Activated T-cell treated with anti-CD3 and anti-CD28 coated beads, Interleukin-2, amount 50 U/mL, for 72 hours (primary cell): ENCODE measurements around the gene NUDT21. TPM values are rescaled to one million over a fixed set of nuclear protein-coding genes. Genes with fewer than 3 reads are reported as not detected.
"Not testable (repeated sequence)": the region's sequence is repeated elsewhere in the genome, so short reads cannot be mapped to it uniquely, and the experiment has no call there.

Source experiments
- ATAC-seq, 2 donors: fragments of 150-1000 bp; cut with Tn5 transposase; replicated peaks in 1 of 2; 2 replicates each; pipeline ENCODE4 v1.10.0; 2021; ENCODE audit warnings: moderate library complexity in 2 of 2, mild to moderate bottlenecking in 1 of 2
- DNase-seq, 2 donors: peaks; one replicate each; pipeline ENCODE4 v3.0.0; 2021 to 2022; ENCODE audit warnings: mixed read lengths in 1 of 2
- H3K27ac Mint-ChIP-seq: one replicate; pipeline ENCODE4 v1.8.0; 2022; ENCODE audit warnings: mild to moderate bottlenecking, moderate library complexity, mixed read lengths
- H3K27me3 Mint-ChIP-seq: one replicate; pipeline ENCODE4 v1.8.0; 2022; ENCODE audit warnings: low read depth, mixed read lengths
- H3K36me3 Mint-ChIP-seq, 2 donors: one replicate each; pipeline ENCODE4 v1.8.0; 2022; ENCODE audit warnings: mixed read lengths in 2 of 2, mild to moderate bottlenecking in 1 of 2; ENCODE audit not compliant: insufficient read depth in 2 of 2
- H3K4me1 Mint-ChIP-seq: one replicate; pipeline ENCODE4 v1.8.0; 2022; ENCODE audit warnings: low read depth, mixed read lengths
- H3K4me3 Mint-ChIP-seq, 2 donors: one replicate each; pipeline ENCODE4 v1.8.0; 2022; ENCODE audit warnings: mild to moderate bottlenecking in 2 of 2, mixed read lengths in 2 of 2, moderate library complexity in 2 of 2
- H3K9me3 Mint-ChIP-seq, 2 donors: one replicate each; pipeline ENCODE4 v1.8.0; 2022; ENCODE audit warnings: mixed read lengths in 2 of 2
- total RNA-seq, 2 donors: library from RNA; stranded (reverse); gene quantifications; one replicate each; pipeline ENCODE4 v1.2.3, GENCODE V29; 2022

Gene NUDT21
- total RNA-seq: 100 to 1,000 TPM; 304 to 350 TPM

- no peaks in the 10 kb centered on the region for H3K27me3 Mint-ChIP-seq
- H3K4me3 Mint-ChIP-seq: peak within 1 kb of the TSS; percentile 92 to 93
- no peaks in the 10 kb centered on the region for H3K9me3 Mint-ChIP-seq
- H3K36me3 Mint-ChIP-seq: peaks cover 17 to 43% of the 10 kb centered on the region in 2 donors
- DNase-seq (peak; percentile 92 to 95), ATAC-seq (peak; percentile 93 to 96)
- peak within 1 kb of the TSS; percentile 100 for H3K27ac Mint-ChIP-seq
- peaks cover 57% of the 10 kb centered on the region for H3K4me1 Mint-ChIP-seq
Observed at GRCh38 chr16:56450986-56451752, at the start of gene NUDT21, which contains the start of gene OGFOD1. Gene NUDT21, minus strand, starts transcription at chr16:56451332. Its CDS starts 130 bp downstream, at chr16:56451202. Gene OGFOD1, plus strand, starts transcription at chr16:56451554. Its CDS starts 59 bp downstream, at chr16:56451613.

DNA sequence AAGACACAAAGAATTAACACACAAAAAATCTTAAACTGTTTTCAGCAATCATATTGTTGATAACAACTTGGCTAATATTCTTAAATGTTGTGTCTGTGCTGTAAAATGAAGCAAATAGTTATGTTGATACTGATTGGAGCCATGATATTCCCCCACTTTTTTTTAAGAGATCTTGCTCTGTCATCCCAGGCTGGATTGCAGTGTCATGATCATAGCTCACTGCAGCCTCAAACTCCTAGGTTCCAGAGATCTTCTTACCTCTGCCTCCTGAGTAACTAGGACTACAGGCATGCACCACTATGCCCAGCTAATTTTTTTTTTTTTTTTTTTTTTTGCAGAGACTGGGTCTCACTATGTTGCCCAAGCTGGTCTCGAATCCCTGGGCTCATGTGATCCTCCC lies 42.7 kb upstream of the NUDT21 start:
- H3K36me3 Mint-ChIP-seq: peaks cover 0 to 5% of the 10 kb centered on the region in 2 donors

DNA sequence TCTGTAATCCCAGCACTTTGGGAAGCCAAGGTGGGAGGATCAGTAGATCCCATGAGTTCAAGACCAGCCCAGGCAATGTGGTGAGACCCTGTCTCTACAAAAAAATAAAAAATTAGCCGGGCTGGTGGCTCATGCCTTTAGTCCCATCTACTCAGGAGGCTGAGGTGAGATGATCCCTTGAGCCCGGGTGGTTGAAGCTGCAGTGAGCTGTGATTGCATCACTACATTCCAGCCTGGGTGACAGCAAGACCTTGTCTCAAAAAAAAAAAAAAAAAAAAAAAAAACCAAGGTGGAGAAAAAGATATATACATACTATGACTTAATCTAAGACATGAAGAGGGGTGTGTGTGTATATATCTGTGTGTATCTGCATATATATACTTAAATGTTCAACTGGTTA lies 42.0 kb upstream of the NUDT21 start:
- no peaks in the 10 kb centered on the region for H3K9me3 Mint-ChIP-seq
- ATAC-seq (no peak), DNase-seq (no peak)
- no peak overlapping the region for H3K4me3 Mint-ChIP-seq
- peaks cover 0 to 5% of the 10 kb centered on the region in 2 donors for H3K36me3 Mint-ChIP-seq
- H3K27ac Mint-ChIP-seq: no peak overlapping the region
- no peaks in the 10 kb centered on the region for H3K4me1 Mint-ChIP-seq
- no peaks in the 10 kb centered on the region for H3K27me3 Mint-ChIP-seq

More for the DNA sequence above, 42.7 kb upstream of the NUDT21 start:
- DNase-seq: no peak
- Mint-ChIP-seq H3K27ac (no peak overlapping the region), H3K27me3 (no peaks in the 10 kb centered on the region), H3K4me1 (no peaks in the 10 kb centered on the region), H3K4me3 (no peak overlapping the region), H3K9me3 (no peaks in the 10 kb centered on the region)
- no peak for ATAC-seq

DNA sequence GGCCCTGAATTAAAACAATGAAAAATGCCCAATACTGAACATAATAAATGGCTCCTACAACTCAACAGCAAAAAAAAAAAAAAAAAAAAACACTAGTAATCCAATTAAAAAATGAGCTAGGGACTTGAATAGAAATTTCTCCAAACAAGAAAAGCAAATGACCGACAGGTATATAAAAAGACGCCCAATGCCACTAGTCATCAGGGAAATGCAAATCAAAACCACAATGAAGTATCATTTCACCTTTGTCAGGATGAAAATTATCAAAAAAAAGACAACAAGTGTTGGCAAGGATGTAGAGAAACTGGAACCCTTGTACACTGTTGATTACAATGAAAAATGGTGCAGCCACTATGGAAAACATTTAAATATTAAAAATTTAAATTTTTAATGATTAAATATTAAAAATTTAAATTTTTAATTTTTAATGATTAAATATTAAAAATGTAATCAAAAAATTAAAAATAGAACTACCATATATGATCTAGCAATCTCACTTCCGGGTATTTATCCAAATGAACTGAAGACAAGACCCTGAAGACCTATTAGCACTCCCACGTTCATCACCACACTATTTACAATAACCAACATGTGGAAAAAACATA lies 40.6 kb upstream of the NUDT21 start:
- Mint-ChIP-seq H3K4me1 (no peaks in the 10 kb centered on the region), H3K4me3 (no peak overlapping the region), H3K9me3 (no peaks in the 10 kb centered on the region), H3K27me3 (no peaks in the 10 kb centered on the region), H3K27ac (peak overlapping the region; percentile 86), H3K36me3 (peaks cover 0 to 4% of the 10 kb centered on the region in 2 donors)
- DNase-seq: no peak
- ATAC-seq: no peak

- H3K9me3 Mint-ChIP-seq, DNase-seq, H3K4me3 Mint-ChIP-seq, ATAC-seq, H3K4me1 Mint-ChIP-seq, H3K27me3 Mint-ChIP-seq, H3K36me3 Mint-ChIP-seq, H3K27ac Mint-ChIP-seq: not testable (repeated sequence)
Observed at GRCh38 chr16:56488868-56489267, 37.7 kb upstream of the NUDT21 start.

GRCh38 chr16:56488035-56488434 lies 36.9 kb upstream of the NUDT21 start:
- Mint-ChIP-seq H3K4me1 (no peaks in the 10 kb centered on the region), H3K27ac (no peak overlapping the region), H3K36me3 (no peaks in the 10 kb centered on the region), H3K27me3 (no peaks in the 10 kb centered on the region), H3K9me3 (no peaks in the 10 kb centered on the region), H3K4me3 (no peak overlapping the region)
- ATAC-seq (no peak), DNase-seq (no peak)

DNA sequence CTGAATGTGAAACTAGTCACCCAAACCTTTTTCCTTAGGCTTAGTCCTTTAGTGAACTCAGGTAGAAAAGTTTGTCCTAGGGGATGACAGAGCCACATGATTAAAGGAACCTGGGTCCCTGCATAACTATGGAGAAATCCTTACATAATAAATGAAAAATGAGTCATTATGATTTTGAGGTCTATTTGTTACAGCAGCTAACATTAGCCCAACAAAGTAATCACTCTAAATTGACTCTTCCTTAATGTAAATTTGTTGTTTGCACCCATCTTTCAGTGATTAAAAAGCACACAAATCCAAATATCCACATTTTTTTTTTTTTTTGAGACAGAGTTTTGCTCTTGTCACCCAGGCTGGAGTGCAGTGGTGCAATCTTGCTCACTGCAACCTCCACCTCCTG lies 32.3 kb upstream of the NUDT21 start:
- peaks cover 0 to 2% of the 10 kb centered on the region in 2 donors for H3K36me3 Mint-ChIP-seq
- no peak overlapping the region for H3K27ac Mint-ChIP-seq
- H3K4me1 Mint-ChIP-seq: peaks cover 6% of the 10 kb centered on the region
- H3K9me3 Mint-ChIP-seq: no peaks in the 10 kb centered on the region
- ATAC-seq: no peak
- no peaks in the 10 kb centered on the region for H3K27me3 Mint-ChIP-seq
- H3K4me3 Mint-ChIP-seq: no peak overlapping the region
- DNase-seq: no peak

- no peak for DNase-seq
- Mint-ChIP-seq H3K27ac (no peak overlapping the region), H3K4me3 (no peak overlapping the region), H3K4me1 (peaks cover 8% of the 10 kb centered on the region), H3K9me3 (no peaks in the 10 kb centered on the region), H3K27me3 (no peaks in the 10 kb centered on the region), H3K36me3 (peaks cover 0 to 2% of the 10 kb centered on the region in 2 donors)
- ATAC-seq: no peak
Observed at GRCh38 chr16:56482683-56483236, 31.6 kb upstream of the NUDT21 start.

GRCh38 chr16:56481468-56482122 lies 30.5 kb upstream of the NUDT21 start:
- no peaks in the 10 kb centered on the region for H3K9me3 Mint-ChIP-seq
- peak overlapping the region; percentile 65 for H3K27ac Mint-ChIP-seq
- H3K4me1 Mint-ChIP-seq: peaks cover 19% of the 10 kb centered on the region
- DNase-seq: no peak
- no peak for ATAC-seq
- H3K27me3 Mint-ChIP-seq: no peaks in the 10 kb centered on the region
- H3K36me3 Mint-ChIP-seq: peaks cover 3 to 8% of the 10 kb centered on the region in 2 donors
- no peak overlapping the region for H3K4me3 Mint-ChIP-seq

DNA sequence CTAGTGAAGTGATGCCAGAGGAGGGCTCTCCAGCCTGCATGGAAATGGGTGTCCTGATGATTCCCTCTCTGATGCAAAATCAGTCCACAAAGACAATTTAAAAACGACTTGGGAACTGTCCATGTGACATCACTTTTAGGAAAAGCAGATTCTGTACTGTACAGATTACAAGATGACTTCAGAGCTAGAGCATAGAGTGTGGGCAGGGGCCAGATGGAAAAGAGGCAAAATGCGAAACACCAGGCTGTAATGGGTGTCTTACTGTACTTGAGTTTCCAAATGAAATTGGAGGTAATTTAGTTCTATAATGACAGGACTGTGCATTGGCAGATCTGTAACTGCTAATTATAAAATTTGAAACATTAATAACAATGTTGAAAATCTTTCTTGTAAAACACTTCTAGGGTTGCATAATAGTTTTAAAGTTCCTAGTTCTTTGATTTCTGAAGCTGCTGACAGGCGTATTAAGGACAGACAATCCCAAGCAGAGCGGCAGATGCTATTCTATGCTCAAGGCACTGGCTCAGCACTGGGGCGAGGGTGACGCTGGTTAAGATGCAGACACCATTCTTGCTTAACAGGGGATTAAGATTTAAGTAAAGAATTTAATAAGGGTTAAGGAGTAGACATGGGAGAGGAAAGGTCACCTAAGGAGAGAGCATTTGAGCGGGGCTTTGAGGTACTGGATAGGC lies 29.8 kb upstream of the NUDT21 start:
- Mint-ChIP-seq H3K4me1 (peaks cover 23% of the 10 kb centered on the region), H3K9me3 (no peaks in the 10 kb centered on the region), H3K27ac (peak overlapping the region; percentile 65), H3K27me3 (no peaks in the 10 kb centered on the region), H3K36me3 (peaks cover 5 to 12% of the 10 kb centered on the region in 2 donors), H3K4me3 (no peak overlapping the region)
- ATAC-seq (no peak), DNase-seq (no peak)

DNA sequence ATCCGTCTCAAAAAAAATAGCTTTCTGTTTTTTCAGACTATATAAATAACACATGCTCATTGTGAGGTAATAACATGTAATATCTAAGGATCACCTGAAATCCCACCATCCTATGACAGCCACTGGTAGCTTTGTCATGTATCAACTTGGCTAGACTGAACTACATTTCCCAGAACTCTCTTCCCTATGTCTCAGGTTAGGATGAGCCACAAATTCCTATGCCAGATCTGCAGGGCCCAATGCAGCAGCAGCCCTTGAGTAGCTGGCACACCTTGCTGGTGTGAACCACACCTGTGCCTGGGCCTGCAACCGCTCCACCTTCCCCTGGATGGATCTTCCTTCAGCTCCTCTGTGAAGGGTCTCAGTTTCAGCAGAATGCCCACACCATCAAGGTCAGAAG lies 28.3 kb upstream of the NUDT21 start:
- no peaks in the 10 kb centered on the region for H3K9me3 Mint-ChIP-seq

GRCh38 chr16:56478281-56479049 lies 27.3 kb upstream of the NUDT21 start:
- ATAC-seq: peak in 1 of 2 donors; percentile 53
- no peak overlapping the region for H3K4me3 Mint-ChIP-seq
- no peak for DNase-seq
- no peaks in the 10 kb centered on the region for H3K9me3 Mint-ChIP-seq
- H3K36me3 Mint-ChIP-seq: peaks cover 5 to 26% of the 10 kb centered on the region in 2 donors
- peak overlapping the region; percentile 92 for H3K27ac Mint-ChIP-seq
- peaks cover 23% of the 10 kb centered on the region for H3K4me1 Mint-ChIP-seq
- no peaks in the 10 kb centered on the region for H3K27me3 Mint-ChIP-seq

More for the DNA sequence above, 28.3 kb upstream of the NUDT21 start:
- peaks cover 23% of the 10 kb centered on the region for H3K4me1 Mint-ChIP-seq
- no peaks in the 10 kb centered on the region for H3K27me3 Mint-ChIP-seq
- ATAC-seq: no peak
- DNase-seq: no peak
- no peak overlapping the region for H3K4me3 Mint-ChIP-seq
- H3K27ac Mint-ChIP-seq: peak overlapping the region; percentile 92
- peaks cover 5 to 25% of the 10 kb centered on the region in 2 donors for H3K36me3 Mint-ChIP-seq
